Measurements from ENCODE around the gene PACRG.

PACRG gene

DNA sequence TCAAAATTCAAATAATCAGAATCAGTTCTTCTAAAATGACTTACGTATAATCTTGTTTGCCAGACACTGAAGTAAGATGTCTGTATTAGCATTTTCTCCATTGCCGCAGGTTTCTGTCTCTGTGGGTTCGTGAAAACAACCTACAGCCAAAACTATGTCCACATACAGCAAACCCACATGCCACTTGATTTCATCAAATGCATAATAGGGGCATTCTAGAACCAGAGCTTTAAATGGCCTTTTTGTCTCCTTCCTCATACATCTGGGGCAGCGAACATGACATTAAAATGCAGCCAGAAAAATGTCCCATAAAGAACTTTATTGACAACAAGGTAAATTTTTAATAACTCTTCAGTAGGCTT lies 596.5 kb downstream of the PACRG start:
- TF ChIP-seq, protein P1, sequence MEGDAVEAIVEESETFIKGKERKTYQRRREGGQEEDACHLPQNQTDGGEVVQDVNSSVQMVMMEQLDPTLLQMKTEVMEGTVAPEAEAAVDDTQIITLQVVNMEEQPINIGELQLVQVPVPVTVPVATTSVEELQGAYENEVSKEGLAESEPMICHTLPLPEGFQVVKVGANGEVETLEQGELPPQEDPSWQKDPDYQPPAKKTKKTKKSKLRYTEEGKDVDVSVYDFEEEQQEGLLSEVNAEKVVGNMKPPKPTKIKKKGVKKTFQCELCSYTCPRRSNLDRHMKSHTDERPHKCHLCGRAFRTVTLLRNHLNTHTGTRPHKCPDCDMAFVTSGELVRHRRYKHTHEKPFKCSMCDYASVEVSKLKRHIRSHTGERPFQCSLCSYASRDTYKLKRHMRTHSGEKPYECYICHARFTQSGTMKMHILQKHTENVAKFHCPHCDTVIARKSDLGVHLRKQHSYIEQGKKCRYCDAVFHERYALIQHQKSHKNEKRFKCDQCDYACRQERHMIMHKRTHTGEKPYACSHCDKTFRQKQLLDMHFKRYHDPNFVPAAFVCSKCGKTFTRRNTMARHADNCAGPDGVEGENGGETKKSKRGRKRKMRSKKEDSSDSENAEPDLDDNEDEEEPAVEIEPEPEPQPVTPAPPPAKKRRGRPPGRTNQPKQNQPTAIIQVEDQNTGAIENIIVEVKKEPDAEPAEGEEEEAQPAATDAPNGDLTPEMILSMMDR (IDR thresholded peaks at IDR 0.05; ENCODE audit: control insufficient read depth, insufficient read depth, low read depth, low read length, missing control alignments): no peak
- DNase-seq (ENCODE audit: low read depth): no peak
- H3K4me3 ChIP-seq (ENCODE audit: control insufficient read depth, low read depth, low read length): no peak overlapping the region

- TF ChIP-seq, protein P1 (IDR thresholded peaks at IDR 0.05; ENCODE audit: control insufficient read depth, insufficient read depth, low read depth, low read length, missing control alignments): no peak
- H3K4me3 ChIP-seq (ENCODE audit: control insufficient read depth, low read depth, low read length): no peak overlapping the region
- DNase-seq (ENCODE audit: low read depth): no peak
These were observed 597.1 kb downstream of the PACRG start for GRCh38 chr6:163324688-163325389.

GRCh38 chr6:163325390-163325784 lies 597.6 kb downstream of the PACRG start:
- no peak for DNase-seq (ENCODE audit: low read depth)
- TF ChIP-seq, protein P1 (IDR thresholded peaks at IDR 0.05; ENCODE audit: control insufficient read depth, insufficient read depth, low read depth, low read length, missing control alignments): no peak
- H3K4me3 ChIP-seq (ENCODE audit: control insufficient read depth, low read depth, low read length): no peak overlapping the region

DNA sequence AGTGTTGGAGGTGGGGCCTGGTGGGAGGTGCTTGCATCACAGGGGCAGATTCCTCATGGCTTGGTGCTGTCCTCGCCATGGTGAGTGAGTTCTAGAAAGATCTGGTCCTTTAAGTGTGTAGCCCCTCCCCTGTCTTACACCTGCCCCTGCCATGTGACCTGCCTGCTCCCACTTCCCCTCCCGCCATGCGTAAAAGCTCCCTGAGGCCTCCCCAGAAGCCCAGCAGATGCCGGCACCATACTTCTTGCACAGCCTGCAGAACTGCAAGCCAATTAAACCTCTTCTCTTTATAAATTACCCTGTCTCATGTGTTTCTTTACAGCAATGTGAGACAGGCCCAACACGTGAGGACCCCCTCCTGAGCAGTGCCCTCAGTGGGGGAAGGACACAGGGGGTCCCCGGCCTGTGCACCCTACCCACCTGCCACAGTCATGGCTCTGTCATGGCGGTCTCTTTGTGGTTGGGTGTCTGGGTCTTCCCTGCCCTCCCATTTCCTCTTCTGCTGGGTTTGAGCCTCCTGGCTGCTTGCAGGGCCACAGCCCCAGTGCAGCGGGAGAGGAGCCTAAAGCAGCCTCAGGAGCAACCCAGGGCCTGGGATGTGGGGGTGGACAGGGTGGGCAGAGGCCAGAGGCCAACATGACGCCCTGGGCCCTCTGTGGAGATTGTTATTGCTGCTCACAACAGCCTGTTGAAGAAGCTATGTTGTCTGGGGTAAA lies 599.5 kb downstream of the PACRG start:
- DNase-seq (ENCODE audit: low read depth): no peak
- TF ChIP-seq, protein P1 (IDR thresholded peaks at IDR 0.05; ENCODE audit: control insufficient read depth, insufficient read depth, low read depth, low read length, missing control alignments): no peak
- no peak overlapping the region for H3K4me3 ChIP-seq (ENCODE audit: control insufficient read depth, low read depth, low read length)

- TF ChIP-seq, protein P1 (IDR thresholded peaks at IDR 0.05; ENCODE audit: control insufficient read depth, insufficient read depth, low read depth, low read length, missing control alignments): no peak
- H3K4me3 ChIP-seq (ENCODE audit: control insufficient read depth, low read depth, low read length): no peak overlapping the region
- DNase-seq (ENCODE audit: low read depth): no peak
These were observed 600.1 kb downstream of the PACRG start for GRCh38 chr6:163327921-163328320.

DNA sequence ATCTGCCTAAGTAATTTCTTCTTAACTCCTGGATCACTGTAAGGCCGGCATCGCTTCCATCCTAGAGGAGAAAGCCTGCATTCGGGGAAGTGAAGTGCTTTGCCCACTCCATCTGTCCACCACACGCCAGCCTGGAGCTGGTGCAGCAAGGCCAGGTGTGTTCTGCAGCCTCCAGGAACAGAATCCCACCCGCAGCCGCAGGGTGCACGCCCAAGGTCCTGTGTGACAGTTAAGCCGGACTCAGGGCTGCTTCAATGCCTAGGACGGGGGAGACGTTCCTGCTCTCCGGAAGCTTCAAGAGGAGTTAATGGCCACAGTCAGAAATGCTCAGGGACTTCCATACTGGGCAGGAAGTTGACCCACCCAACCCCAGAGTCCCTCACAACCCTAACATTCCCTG lies 600.6 kb downstream of the PACRG start:
- no peak for DNase-seq (ENCODE audit: low read depth)
- H3K4me3 ChIP-seq (ENCODE audit: control insufficient read depth, low read depth, low read length): no peak overlapping the region
- TF ChIP-seq, protein P1 (IDR thresholded peaks at IDR 0.05; ENCODE audit: control insufficient read depth, insufficient read depth, low read depth, low read length, missing control alignments): no peak
